Endothelial cell of umbilical vein (primary cell): ENCODE results near the gene EPX. TPM values are rescaled to one million over a fixed set of nuclear protein-coding genes. Genes with fewer than 3 reads are reported as not detected.

Experiments
- BruUV-seq: library from RNA; stranded (reverse); fragments of 400-500 nt; replicated peaks from 2 replicates; lab custom pipeline; 2021; lab: Mats Ljungman, UMichigan
- CTCF ChIA-PET: fragments of 300-600, 350-600 bp; sonication (Branson Sonifier 250); formaldehyde crosslinking; loops from one replicate; lab custom pipeline; 2021; ENCODE audit warnings: antibody characterized with exemption, inconsistent platforms; lab: Charles Lee
- POLR2A ChIA-PET: fragments of 300-600, 350-600 bp; sonication (Branson Sonifier 250); formaldehyde crosslinking; loops from one replicate; lab custom pipeline; 2021; ENCODE audit warnings: antibody characterized with exemption, inconsistent platforms; lab: Charles Lee
- DNase-seq: peaks from one replicate; pipeline ENCODE4 v3.0.0-alpha.2; 2011; ENCODE audit warnings: low read depth, low spot score
- FAIRE-seq: peaks from 2 replicates; lab custom pipeline; 2011; peaks lifted over from hg19 to GRCh38; lab: Jason Lieb, UNC
- H2AFZ ChIP-seq: 2 replicates; pipeline ENCODE4 v1.6.0; 2012; ENCODE audit warnings: low read depth, low read length, control low read depth, inconsistent platforms
- H3K27ac ChIP-seq: 2 replicates; pipeline ENCODE4 v1.5.1; 2011; ENCODE audit warnings: low read depth, mild to moderate bottlenecking, control low read depth, low read length, moderate library complexity; ENCODE audit not compliant: insufficient read depth
- H3K27me3 ChIP-seq, 2 experiments: 2 replicates each; pipeline versions ENCODE4 v1.6.0 to v1.6.1; 2011; ENCODE audit warnings: low read length in 2 of 2, mixed read lengths in 1 of 2; ENCODE audit not compliant: control insufficient read depth in 2 of 2, insufficient read depth in 2 of 2
- H3K36me3 ChIP-seq, 2 experiments: 2 replicates in 1 of 2; 3 replicates in 1 of 2; pipeline ENCODE4 v1.5.1; 2011; ENCODE audit warnings: low read length in 2 of 2, mild to moderate bottlenecking in 1 of 2, moderate library complexity in 1 of 2; ENCODE audit not compliant: control insufficient read depth in 2 of 2, insufficient read depth in 2 of 2; ENCODE audit errors: extremely low read depth in 1 of 2
- H3K4me1 ChIP-seq: 3 replicates; pipeline ENCODE4 v1.5.1; 2011; ENCODE audit warnings: mild to moderate bottlenecking, low read length; ENCODE audit not compliant: control insufficient read depth, insufficient read depth; ENCODE audit errors: extremely low read depth
- H3K4me2 ChIP-seq: 2 replicates; pipeline ENCODE4 v1.6.1; 2011; ENCODE audit warnings: low read length, control low read depth, mixed read lengths; ENCODE audit not compliant: insufficient read depth
- H3K4me3 ChIP-seq, 3 experiments: fragments of 200-600 bp in 1 of 3; sonication (generic), shearing (Covaris generic) in 1 of 3; replicated peaks in 1 of 3; 2 replicates each; pipeline ENCODE4 v1.5.1; 2011 to 2016; ENCODE audit warnings: control low read depth in 3 of 3, low read length in 3 of 3, mild to moderate bottlenecking in 2 of 3, inconsistent platforms in 1 of 3, low read depth in 1 of 3, moderate library complexity in 1 of 3; ENCODE audit not compliant: insufficient read depth in 1 of 3
- H3K79me2 ChIP-seq: 2 replicates; pipeline ENCODE4 v1.6.0; 2012; ENCODE audit warnings: low read length, inconsistent platforms; ENCODE audit not compliant: control insufficient read depth, insufficient read depth
- H3K9ac ChIP-seq: replicated peaks from 2 replicates; pipeline ENCODE3; 2011; ENCODE audit warnings: low read length, control low read depth; ENCODE audit not compliant: insufficient read depth; ENCODE audit errors: extremely low read depth
- H3K9me1 ChIP-seq: replicated peaks from 3 replicates; pipeline ENCODE4 v1.6.0; 2011; ENCODE audit warnings: mild to moderate bottlenecking, low read length; ENCODE audit not compliant: control insufficient read depth, insufficient read depth; ENCODE audit errors: extremely low read depth
- H3K9me3 ChIP-seq: replicated peaks from 2 replicates; pipeline ENCODE4 v1.5.1; 2012; ENCODE audit warnings: low read length, inconsistent platforms; ENCODE audit not compliant: control insufficient read depth, insufficient read depth
- H4K20me1 ChIP-seq: replicated peaks from 2 replicates; pipeline ENCODE3; 2011; ENCODE audit warnings: mild to moderate bottlenecking, low read length; ENCODE audit not compliant: control insufficient read depth, insufficient read depth; ENCODE audit errors: extremely low read depth
- EZH2 ChIP-seq: IDR thresholded peaks from 2 replicates; pipeline ENCODE4 v1.6.1; 2012; ENCODE audit warnings: borderline replicate concordance, low read depth, mild to moderate bottlenecking, moderate library complexity, low read length, inconsistent platforms; ENCODE audit not compliant: severe bottlenecking
- FOS ChIP-seq: IDR thresholded peaks from 2 replicates; pipeline ENCODE4 v1.6.1; 2011; ENCODE audit warnings: mild to moderate bottlenecking, low read length, moderate library complexity, borderline replicate concordance; ENCODE audit not compliant: insufficient read depth
- GATA2 ChIP-seq: IDR thresholded peaks from 2 replicates; pipeline ENCODE4 v1.7.0; 2011; ENCODE audit warnings: low read depth, mild to moderate bottlenecking, moderate library complexity, mixed read lengths, low read length; ENCODE audit not compliant: insufficient read length, insufficient read depth
- JUN ChIP-seq: IDR thresholded peaks from 2 replicates; pipeline ENCODE4 v1.6.1; 2011; ENCODE audit warnings: borderline replicate concordance, low read depth; ENCODE audit not compliant: insufficient read length, insufficient read depth
- MYC ChIP-seq: IDR thresholded peaks from one replicate; pipeline ENCODE4 v1.6.1; 2011; ENCODE audit warnings: mild to moderate bottlenecking, low read depth, low read length
- POLR2A ChIP-seq: IDR thresholded peaks from 2 replicates; pipeline ENCODE4 v1.6.1; 2012; ENCODE audit warnings: low read depth, mild to moderate bottlenecking, control low read depth, low read length
- POLR2AphosphoS5 ChIP-seq: IDR thresholded peaks from 2 replicates; pipeline ENCODE4 v1.6.1; 2012; ENCODE audit warnings: low read depth, mild to moderate bottlenecking, control low read depth, low read length, moderate library complexity; ENCODE audit not compliant: insufficient read depth
- dilution Hi-C: fragments of 300-500 bp; cut with MboI; formaldehyde crosslinking; loops from one replicate; pipeline ENCODE4 v1.15.0; 2019; ENCODE audit warnings: low sequenced_read_pairs; ENCODE audit not compliant: extremely low pct_ligation_motif_present
- intact Hi-C: fragments of 100-400 bp; cut with micrococcal nuclease; formaldehyde crosslinking; loops from one replicate; pipeline ENCODE4 v1.10.0; 2022
- polyA plus RNA-seq, 4 experiments: library from polyadenylated mRNA; depleted of rRNA in 3 of 4; stranded (reverse) in 3 of 4; unstranded in 1 of 4; fragments of >200 nt; gene quantifications; 2 replicates each; pipeline versions ENCODE4 v1.2.1 to v1.2.3, GENCODE V29; 2011 to 2012; ENCODE audit warnings: missing spikeins in 1 of 4
- total RNA-seq: library from RNA; stranded (reverse); gene quantifications from 2 replicates; pipeline ENCODE4 v1.2.3, GENCODE V29; 2021
- TF ChIP-seq, protein P1 (sequence below): IDR thresholded peaks from 2 replicates; pipeline ENCODE4 v1.6.1; 2011; ENCODE audit not compliant: insufficient read depth, insufficient read length
- TF ChIP-seq, protein P2 (sequence below), 2 donors: IDR thresholded peaks; 1 replicate in 1 of 2; 2 replicates in 1 of 2; pipeline ENCODE4 v1.5.1; 2011; ENCODE audit warnings: low read length in 2 of 2, mild to moderate bottlenecking in 2 of 2, moderate library complexity in 2 of 2, control low read depth in 1 of 2, inconsistent platforms in 1 of 2, low read depth in 1 of 2; ENCODE audit not compliant: insufficient read depth in 1 of 2; ENCODE audit errors: extremely low read depth in 1 of 2

The EPX gene
- total and polyA plus RNA-seq, 2 donors (not counting 3 experiments of a cell fraction or from before 2014, with no cell fraction given), result not detected

DNA sequence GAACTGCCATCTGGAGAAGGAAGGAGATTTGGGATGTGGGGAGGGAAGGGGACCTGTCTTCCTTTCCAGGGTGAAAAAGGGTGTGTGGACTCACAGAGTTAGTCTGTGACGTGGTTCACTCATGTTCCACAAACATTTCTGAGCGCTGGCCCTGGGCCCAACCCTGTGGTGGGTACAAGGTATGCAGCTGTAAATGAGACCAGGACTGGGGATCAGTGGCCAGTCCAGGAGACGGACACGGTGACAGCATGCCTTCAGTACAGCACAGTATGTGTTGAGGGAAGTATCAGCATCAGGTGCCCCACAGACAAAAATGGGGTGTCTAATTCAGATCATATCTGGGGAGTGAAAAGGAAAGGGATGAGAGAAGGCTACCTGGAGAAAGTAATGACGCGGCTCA is 5.5 kb upstream of the EPX start:
- Histone ChIP-seq H2AFZ (no peak overlapping the region), H3K27ac (no peak overlapping the region), H3K27me3 (no peaks in the 10 kb centered on the region), H3K4me1 (no peaks in the 10 kb centered on the region), H3K36me3 (no peaks in the 10 kb centered on the region), H4K20me1 (no peaks in the 10 kb centered on the region), H3K9me3 (no peaks in the 10 kb centered on the region), H3K4me3 (no peak overlapping the region), H3K79me2 (no peaks in the 10 kb centered on the region), H3K9ac (no peak overlapping the region), H3K9me1 (no peaks in the 10 kb centered on the region), H3K4me2 (no peak overlapping the region)
- dilution Hi-C loops (no loop called here), intact Hi-C loops (no loop called here)
- no peak for FAIRE-seq
- no peak for TF ChIP-seq MYC
- no peak for TF ChIP-seq EZH2
- TF ChIP-seq, protein P1, sequence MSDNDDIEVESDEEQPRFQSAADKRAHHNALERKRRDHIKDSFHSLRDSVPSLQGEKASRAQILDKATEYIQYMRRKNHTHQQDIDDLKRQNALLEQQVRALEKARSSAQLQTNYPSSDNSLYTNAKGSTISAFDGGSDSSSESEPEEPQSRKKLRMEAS, result no peak
- CTCF ChIA-PET, result interaction anchor here (1.2 kb wide), 1 partner anchor 13 kb away, joined by 3 read pairs; no protein-coding TSS in a partner anchor
- POLR2A ChIA-PET, result no interaction called here
- BruUV-seq, result no TSS peak
- DNase-seq, result no peak

DNA sequence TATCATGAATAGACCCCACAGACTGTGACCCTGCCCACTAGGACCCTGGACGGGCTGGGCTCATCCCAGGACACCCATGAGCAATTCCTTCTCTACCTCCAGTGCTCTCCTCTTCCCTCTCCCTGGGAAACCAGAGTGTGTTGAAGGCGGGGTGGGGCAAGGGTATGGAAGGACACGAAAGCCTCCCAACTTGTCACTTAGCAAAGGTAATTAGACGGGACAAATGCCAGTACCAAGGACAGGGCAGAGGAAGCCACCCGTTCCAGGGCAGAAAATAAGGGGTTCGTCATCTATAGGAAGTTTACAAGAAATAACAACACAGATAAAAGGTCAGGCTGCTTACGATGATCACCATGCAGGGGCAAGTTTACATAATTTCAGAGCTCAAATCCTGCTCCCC is 4.9 kb upstream of the EPX start:
- DNase-seq (no peak), FAIRE-seq (no peak)
- Histone ChIP-seq H3K4me1 (no peaks in the 10 kb centered on the region), H3K4me3 (no peak overlapping the region), H2AFZ (no peak overlapping the region), H3K27me3 (no peaks in the 10 kb centered on the region), H4K20me1 (no peaks in the 10 kb centered on the region), H3K9ac (no peak overlapping the region), H3K9me3 (no peaks in the 10 kb centered on the region), H3K79me2 (no peaks in the 10 kb centered on the region), H3K27ac (no peak overlapping the region), H3K9me1 (no peaks in the 10 kb centered on the region), H3K4me2 (no peak overlapping the region), H3K36me3 (no peaks in the 10 kb centered on the region)
- ChIA-PET POLR2A (no interaction called here), CTCF (interaction anchor here (1.2 kb wide), 1 partner anchor 12 kb away, joined by 3 read pairs; no protein-coding TSS in a partner anchor)
- intact Hi-C loops, result no loop called here
- BruUV-seq, result no TSS peak
- TF ChIP-seq GATA2, result no peak
- no peak for TF ChIP-seq MYC
- TF ChIP-seq POLR2AphosphoS5, result no peak
- no peak for TF ChIP-seq POLR2A
- no peak for TF ChIP-seq JUN
- no peak for TF ChIP-seq EZH2
- TF ChIP-seq, protein P2, sequence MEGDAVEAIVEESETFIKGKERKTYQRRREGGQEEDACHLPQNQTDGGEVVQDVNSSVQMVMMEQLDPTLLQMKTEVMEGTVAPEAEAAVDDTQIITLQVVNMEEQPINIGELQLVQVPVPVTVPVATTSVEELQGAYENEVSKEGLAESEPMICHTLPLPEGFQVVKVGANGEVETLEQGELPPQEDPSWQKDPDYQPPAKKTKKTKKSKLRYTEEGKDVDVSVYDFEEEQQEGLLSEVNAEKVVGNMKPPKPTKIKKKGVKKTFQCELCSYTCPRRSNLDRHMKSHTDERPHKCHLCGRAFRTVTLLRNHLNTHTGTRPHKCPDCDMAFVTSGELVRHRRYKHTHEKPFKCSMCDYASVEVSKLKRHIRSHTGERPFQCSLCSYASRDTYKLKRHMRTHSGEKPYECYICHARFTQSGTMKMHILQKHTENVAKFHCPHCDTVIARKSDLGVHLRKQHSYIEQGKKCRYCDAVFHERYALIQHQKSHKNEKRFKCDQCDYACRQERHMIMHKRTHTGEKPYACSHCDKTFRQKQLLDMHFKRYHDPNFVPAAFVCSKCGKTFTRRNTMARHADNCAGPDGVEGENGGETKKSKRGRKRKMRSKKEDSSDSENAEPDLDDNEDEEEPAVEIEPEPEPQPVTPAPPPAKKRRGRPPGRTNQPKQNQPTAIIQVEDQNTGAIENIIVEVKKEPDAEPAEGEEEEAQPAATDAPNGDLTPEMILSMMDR (IDR thresholded peaks at IDR 0.05; ENCODE audit: extremely low read depth in 1 of 2, insufficient read depth in 1 of 2, low read depth in 1 of 2, low read length in 2 of 2), result no peak
- TF ChIP-seq FOS, result no peak
- TF ChIP-seq, protein P1, result no peak
- dilution Hi-C loops, result no loop called here
